ENCODE results near the gene HS3ST2.

HS3ST2 gene

GRCh38 chr16:22813948-22814710 lies at the start of gene HS3ST2:
HS3ST2 (plus strand) TSS chr16:22814162; CDS start chr16:22814611, 449 bp downstream.
- Histone ChIP-seq H3K4me3 (ENCODE audit: low read depth, low read length) (peak within 1 kb of the TSS; percentile 68), H3K9ac (ENCODE audit: low read depth, low read length) (no peak within 1 kb of the TSS)

GRCh38 chr16:22764662-22765327 lies 49.2 kb upstream of the HS3ST2 start:
- Histone ChIP-seq H3K4me1 (ENCODE audit: control insufficient read depth, insufficient read depth, low read length) (peaks cover 16% of the 10 kb centered on the region), H3K9ac (ENCODE audit: low read depth, low read length) (no peak overlapping the region), H3K27me3 (ENCODE audit: control insufficient read depth, insufficient read depth, low read length) (no peaks in the 10 kb centered on the region), H3K27ac (ENCODE audit: low read depth, low read length) (peak overlapping the region; percentile 6), H3K36me3 (ENCODE audit: control insufficient read depth, insufficient read depth, low read length) (no peaks in the 10 kb centered on the region), H3K4me3 (ENCODE audit: low read depth, low read length) (no peak overlapping the region), H3K9me3 (ENCODE audit: control insufficient read depth, insufficient read depth, low read length) (no peaks in the 10 kb centered on the region)

More at GRCh38 chr16:22813948-22814710, at the start of gene HS3ST2:
- Histone ChIP-seq H3K27me3 (ENCODE audit: control insufficient read depth, insufficient read depth, low read length) (peaks cover 34% of the 10 kb centered on the region), H3K36me3 (ENCODE audit: control insufficient read depth, insufficient read depth, low read length) (no peaks in the 10 kb centered on the region), H3K27ac (ENCODE audit: low read depth, low read length) (no peak within 1 kb of the TSS), H3K4me1 (ENCODE audit: control insufficient read depth, insufficient read depth, low read length) (no peaks in the 10 kb centered on the region), H3K9me3 (ENCODE audit: control insufficient read depth, insufficient read depth, low read length) (no peaks in the 10 kb centered on the region)

- Histone ChIP-seq H3K4me1 (ENCODE audit: control insufficient read depth, insufficient read depth, low read length) (peaks cover 16% of the 10 kb centered on the region), H3K9ac (ENCODE audit: low read depth, low read length) (no peak overlapping the region), H3K27me3 (ENCODE audit: control insufficient read depth, insufficient read depth, low read length) (no peaks in the 10 kb centered on the region)
Observed at GRCh38 chr16:22765479-22765878, 48.5 kb upstream of the HS3ST2 start.

GRCh38 chr16:22770866-22771265 lies 43.1 kb upstream of the HS3ST2 start:
- Histone ChIP-seq H3K4me3 (ENCODE audit: low read depth, low read length) (no peak overlapping the region), H3K4me1 (ENCODE audit: control insufficient read depth, insufficient read depth, low read length) (peaks cover 3% of the 10 kb centered on the region; the same call in 1 of the 2 replicates), H3K27ac (ENCODE audit: low read depth, low read length) (no peak overlapping the region), H3K9me3 (ENCODE audit: control insufficient read depth, insufficient read depth, low read length) (no peaks in the 10 kb centered on the region), H3K27me3 (ENCODE audit: control insufficient read depth, insufficient read depth, low read length) (no peaks in the 10 kb centered on the region), H3K9ac (ENCODE audit: low read depth, low read length) (no peak overlapping the region), H3K36me3 (ENCODE audit: control insufficient read depth, insufficient read depth, low read length) (no peaks in the 10 kb centered on the region)

More at GRCh38 chr16:22765479-22765878, 48.5 kb upstream of the HS3ST2 start:
- H3K36me3 ChIP-seq (ENCODE audit: control insufficient read depth, insufficient read depth, low read length), result no peaks in the 10 kb centered on the region
- H3K9me3 ChIP-seq (ENCODE audit: control insufficient read depth, insufficient read depth, low read length), result no peaks in the 10 kb centered on the region
- no peak overlapping the region for H3K4me3 ChIP-seq (ENCODE audit: low read depth, low read length)
- H3K27ac ChIP-seq (ENCODE audit: low read depth, low read length), result no peak overlapping the region

GRCh38 chr16:22771551-22771950 lies 42.4 kb upstream of the HS3ST2 start:
- no peaks in the 10 kb centered on the region for H3K36me3 ChIP-seq (ENCODE audit: control insufficient read depth, insufficient read depth, low read length)
- H3K27ac ChIP-seq (ENCODE audit: low read depth, low read length), result no peak overlapping the region
- no peak overlapping the region for H3K9ac ChIP-seq (ENCODE audit: low read depth, low read length)
- H3K27me3 ChIP-seq (ENCODE audit: control insufficient read depth, insufficient read depth, low read length), result no peaks in the 10 kb centered on the region
- peaks cover 4% of the 10 kb centered on the region; the same call in 1 of the 2 replicates for H3K4me1 ChIP-seq (ENCODE audit: control insufficient read depth, insufficient read depth, low read length)
- H3K4me3 ChIP-seq (ENCODE audit: low read depth, low read length), result no peak overlapping the region
- no peaks in the 10 kb centered on the region for H3K9me3 ChIP-seq (ENCODE audit: control insufficient read depth, insufficient read depth, low read length)

GRCh38 chr16:22775220-22775922 lies 38.6 kb upstream of the HS3ST2 start:
- H3K27ac ChIP-seq (ENCODE audit: low read depth, low read length), result no peak overlapping the region
- no peaks in the 10 kb centered on the region for H3K36me3 ChIP-seq (ENCODE audit: control insufficient read depth, insufficient read depth, low read length)
- no peak overlapping the region for H3K9ac ChIP-seq (ENCODE audit: low read depth, low read length)
- peaks cover 4% of the 10 kb centered on the region; the same call in 1 of the 2 replicates for H3K4me1 ChIP-seq (ENCODE audit: control insufficient read depth, insufficient read depth, low read length)
- H3K27me3 ChIP-seq (ENCODE audit: control insufficient read depth, insufficient read depth, low read length), result no peaks in the 10 kb centered on the region
- no peaks in the 10 kb centered on the region for H3K9me3 ChIP-seq (ENCODE audit: control insufficient read depth, insufficient read depth, low read length)
- no peak overlapping the region for H3K4me3 ChIP-seq (ENCODE audit: low read depth, low read length)

GRCh38 chr16:22781480-22781879 lies 32.5 kb upstream of the HS3ST2 start:
- Histone ChIP-seq H3K4me3 (ENCODE audit: low read depth, low read length) (no peak overlapping the region), H3K27me3 (ENCODE audit: control insufficient read depth, insufficient read depth, low read length) (no peaks in the 10 kb centered on the region), H3K27ac (ENCODE audit: low read depth, low read length) (no peak overlapping the region), H3K9me3 (ENCODE audit: control insufficient read depth, insufficient read depth, low read length) (no peaks in the 10 kb centered on the region), H3K9ac (ENCODE audit: low read depth, low read length) (no peak overlapping the region), H3K36me3 (ENCODE audit: control insufficient read depth, insufficient read depth, low read length) (no peaks in the 10 kb centered on the region), H3K4me1 (ENCODE audit: control insufficient read depth, insufficient read depth, low read length) (peaks cover 12% of the 10 kb centered on the region; the same call in 1 of the 2 replicates)

- no peaks in the 10 kb centered on the region for H3K9me3 ChIP-seq (ENCODE audit: control insufficient read depth, insufficient read depth, low read length)
- no peak overlapping the region for H3K27ac ChIP-seq (ENCODE audit: low read depth, low read length)
- no peak overlapping the region for H3K9ac ChIP-seq (ENCODE audit: low read depth, low read length)
- H3K27me3 ChIP-seq (ENCODE audit: control insufficient read depth, insufficient read depth, low read length), result no peaks in the 10 kb centered on the region
- H3K36me3 ChIP-seq (ENCODE audit: control insufficient read depth, insufficient read depth, low read length), result no peaks in the 10 kb centered on the region
- peaks cover 12% of the 10 kb centered on the region; the same call in 1 of the 2 replicates for H3K4me1 ChIP-seq (ENCODE audit: control insufficient read depth, insufficient read depth, low read length)
- no peak overlapping the region for H3K4me3 ChIP-seq (ENCODE audit: low read depth, low read length)
Observed at GRCh38 chr16:22782314-22782713, 31.6 kb upstream of the HS3ST2 start.

- Histone ChIP-seq H3K9me3 (ENCODE audit: control insufficient read depth, insufficient read depth, low read length) (no peaks in the 10 kb centered on the region), H3K4me1 (ENCODE audit: control insufficient read depth, insufficient read depth, low read length) (peaks cover 12% of the 10 kb centered on the region; the same call in 1 of the 2 replicates), H3K9ac (ENCODE audit: low read depth, low read length) (no peak overlapping the region), H3K36me3 (ENCODE audit: control insufficient read depth, insufficient read depth, low read length) (no peaks in the 10 kb centered on the region), H3K27ac (ENCODE audit: low read depth, low read length) (no peak overlapping the region), H3K4me3 (ENCODE audit: low read depth, low read length) (no peak overlapping the region), H3K27me3 (ENCODE audit: control insufficient read depth, insufficient read depth, low read length) (no peaks in the 10 kb centered on the region)
Observed at GRCh38 chr16:22784690-22785214, 29.2 kb upstream of the HS3ST2 start.

- no peak overlapping the region for H3K27ac ChIP-seq (ENCODE audit: low read depth, low read length)
- no peak overlapping the region for H3K9ac ChIP-seq (ENCODE audit: low read depth, low read length)
- peaks cover 12% of the 10 kb centered on the region; the same call in 1 of the 2 replicates for H3K4me1 ChIP-seq (ENCODE audit: control insufficient read depth, insufficient read depth, low read length)
- no peaks in the 10 kb centered on the region for H3K27me3 ChIP-seq (ENCODE audit: control insufficient read depth, insufficient read depth, low read length)
- H3K36me3 ChIP-seq (ENCODE audit: control insufficient read depth, insufficient read depth, low read length), result no peaks in the 10 kb centered on the region
- no peaks in the 10 kb centered on the region for H3K9me3 ChIP-seq (ENCODE audit: control insufficient read depth, insufficient read depth, low read length)
- H3K4me3 ChIP-seq (ENCODE audit: low read depth, low read length), result no peak overlapping the region
Observed at GRCh38 chr16:22785552-22785951, 28.4 kb upstream of the HS3ST2 start.
